ENCODE results near the gene THSD7A.

The THSD7A gene

GRCh38 chr7:11638011-11638774, 193.8 kb downstream of the THSD7A start:
- DNase-seq (ENCODE audit: low read depth), result no peak

GRCh38 chr7:11636274-11636673, 195.7 kb downstream of the THSD7A start:
- DNase-seq (ENCODE audit: low read depth), result no peak

- no peak for DNase-seq (ENCODE audit: low read depth)
Measured at GRCh38 chr7:11633310-11633709, 198.7 kb downstream of the THSD7A start.

GRCh38 chr7:11630355-11630754, 201.6 kb downstream of the THSD7A start:
- no peak for DNase-seq (ENCODE audit: low read depth)

- no peak for DNase-seq (ENCODE audit: low read depth)
Measured at GRCh38 chr7:11625669-11626068, 206.3 kb downstream of the THSD7A start.

- DNase-seq (ENCODE audit: low read depth), result no peak
Measured at GRCh38 chr7:11623093-11623678, 208.8 kb downstream of the THSD7A start.

- no peak for DNase-seq (ENCODE audit: low read depth)
Measured at GRCh38 chr7:11620406-11621253, 211.4 kb downstream of the THSD7A start.

- no peak for DNase-seq (ENCODE audit: low read depth)
Measured at GRCh38 chr7:11616466-11616865, 215.5 kb downstream of the THSD7A start.

GRCh38 chr7:11615174-11615573, 216.8 kb downstream of the THSD7A start:
- no peak for DNase-seq (ENCODE audit: low read depth)

GRCh38 chr7:11613292-11613930, 218.6 kb downstream of the THSD7A start:
- DNase-seq (ENCODE audit: low read depth), result no peak

- no peak for DNase-seq (ENCODE audit: low read depth)
Measured at GRCh38 chr7:11612737-11613136, 219.3 kb downstream of the THSD7A start.

- no peak for DNase-seq (ENCODE audit: low read depth)
Measured at GRCh38 chr7:11609096-11609670, 222.8 kb downstream of the THSD7A start.

- no peak for DNase-seq (ENCODE audit: low read depth)
Measured at GRCh38 chr7:11607686-11608085, 224.3 kb downstream of the THSD7A start.

- no peak for DNase-seq (ENCODE audit: low read depth)
Measured at GRCh38 chr7:11605749-11606148, 226.2 kb downstream of the THSD7A start.

- DNase-seq (ENCODE audit: low read depth), result no peak
Measured at GRCh38 chr7:11604505-11604904, 227.5 kb downstream of the THSD7A start.

GRCh38 chr7:11601761-11602160, 230.2 kb downstream of the THSD7A start:
- DNase-seq (ENCODE audit: low read depth), result no peak

- no peak for DNase-seq (ENCODE audit: low read depth)
Measured at GRCh38 chr7:11593322-11593721, 238.7 kb downstream of the THSD7A start.

- no peak for DNase-seq (ENCODE audit: low read depth)
Measured at GRCh38 chr7:11592699-11593098, 239.3 kb downstream of the THSD7A start.

GRCh38 chr7:11591943-11592342, 240.1 kb downstream of the THSD7A start:
- no peak for DNase-seq (ENCODE audit: low read depth)

- DNase-seq (ENCODE audit: low read depth), result no peak
Measured at GRCh38 chr7:11591055-11591633, 240.9 kb downstream of the THSD7A start.

- DNase-seq (ENCODE audit: low read depth), result no peak
Measured at GRCh38 chr7:11589251-11589650, 242.7 kb downstream of the THSD7A start.

GRCh38 chr7:11587814-11588213, 244.2 kb downstream of the THSD7A start:
- no peak for DNase-seq (ENCODE audit: low read depth)
